ENCODE data around the gene NOPCHAP1.
"Not testable (repeated sequence)": the region's sequence is repeated elsewhere in the genome, so short reads cannot be mapped to it uniquely, and the experiment has no call there.

Gene NOPCHAP1

GRCh38 chr12:104964856-104965205, 21.3 kb upstream of the NOPCHAP1 start:
- DNase-seq (ENCODE audit: low read depth in 2 of 2), result no peak

- no peak for DNase-seq (ENCODE audit: low read depth in 2 of 2)
Observed at GRCh38 chr12:104966677-104967076, 19.4 kb upstream of the NOPCHAP1 start.

GRCh38 chr12:104969343-104969742, 16.8 kb upstream of the NOPCHAP1 start:
- DNase-seq (ENCODE audit: low read depth in 2 of 2), result no peak

- DNase-seq (ENCODE audit: low read depth in 2 of 2), result no peak
Observed at GRCh38 chr12:104971306-104971705, 14.8 kb upstream of the NOPCHAP1 start.

GRCh38 chr12:104973250-104973649, 12.9 kb upstream of the NOPCHAP1 start:
- no peak for DNase-seq (ENCODE audit: low read depth in 2 of 2)

GRCh38 chr12:104974626-104975290, 11.4 kb upstream of the NOPCHAP1 start:
- DNase-seq (ENCODE audit: low read depth in 2 of 2), result no peak

GRCh38 chr12:104975587-104976343, 10.4 kb upstream of the NOPCHAP1 start:
- no peak for DNase-seq (ENCODE audit: low read depth in 2 of 2)

GRCh38 chr12:104976703-104977102, 9.4 kb upstream of the NOPCHAP1 start:
- DNase-seq (ENCODE audit: low read depth in 2 of 2), result no peak

GRCh38 chr12:104977688-104978087, 8.4 kb upstream of the NOPCHAP1 start:
- DNase-seq (ENCODE audit: low read depth in 2 of 2), result not testable (repeated sequence)

- no peak for DNase-seq (ENCODE audit: low read depth in 2 of 2)
Observed at GRCh38 chr12:104985206-104985605, 910 bp upstream of the NOPCHAP1 start.

- no peak for DNase-seq (ENCODE audit: low read depth in 2 of 2)
Observed at GRCh38 chr12:104990950-104991349, 4.8 kb downstream of the NOPCHAP1 start.

- no peak for DNase-seq (ENCODE audit: low read depth in 2 of 2)
Observed at GRCh38 chr12:104991565-104992128, 5.5 kb downstream of the NOPCHAP1 start.

- DNase-seq (ENCODE audit: low read depth in 2 of 2), result no peak
Observed at GRCh38 chr12:104994336-104994735, 8.2 kb downstream of the NOPCHAP1 start.

- no peak for DNase-seq (ENCODE audit: low read depth in 2 of 2)
Observed at GRCh38 chr12:104997541-104997940, 11.4 kb downstream of the NOPCHAP1 start.

GRCh38 chr12:104998423-104999346, 12.6 kb downstream of the NOPCHAP1 start:
- no peak for DNase-seq (ENCODE audit: low read depth in 2 of 2)

GRCh38 chr12:104999347-104999685, 13.2 kb downstream of the NOPCHAP1 start:
- DNase-seq (ENCODE audit: low read depth in 2 of 2), result no peak

- no peak for DNase-seq (ENCODE audit: low read depth in 2 of 2)
Observed at GRCh38 chr12:105001476-105001875, 15.4 kb downstream of the NOPCHAP1 start.

GRCh38 chr12:105013892-105014291, 27.8 kb downstream of the NOPCHAP1 start:
- no peak for DNase-seq (ENCODE audit: low read depth in 2 of 2)

- DNase-seq (ENCODE audit: low read depth in 2 of 2), result no peak
Observed at GRCh38 chr12:105014603-105015002, 28.5 kb downstream of the NOPCHAP1 start.

GRCh38 chr12:105015543-105015942, 29.4 kb downstream of the NOPCHAP1 start:
- no peak for DNase-seq (ENCODE audit: low read depth in 2 of 2)

- DNase-seq (ENCODE audit: low read depth in 2 of 2), result no peak
Observed at GRCh38 chr12:105018012-105018411, 31.9 kb downstream of the NOPCHAP1 start.

- no peak for DNase-seq (ENCODE audit: low read depth in 2 of 2)
Observed at GRCh38 chr12:105018776-105019175, 32.7 kb downstream of the NOPCHAP1 start.

Measured in stimulated activated CD8-positive, alpha-beta memory T cell treated with anti-CD3 and anti-CD28 coated beads, Interleukin-2, amount 100 ng/mL, for 48 hours (primary cell).